HL-60 (cell line): Measurements from ENCODE around the gene DCAF11.

Experiments used
- GABPA ChIP-seq: IDR thresholded peaks from 2 replicates; pipeline ENCODE4 v1.6.1; 2012; ENCODE audit warnings: low read depth
- POLR2AphosphoS5 ChIP-seq: IDR thresholded peaks from 2 replicates; pipeline ENCODE4 v1.6.1; 2012; ENCODE audit warnings: low read depth
- REST ChIP-seq: IDR thresholded peaks from 2 replicates; pipeline ENCODE4 v1.6.1; 2012; ENCODE audit warnings: low read depth; ENCODE audit not compliant: insufficient replicate concordance
- TF ChIP-seq, protein P1 (sequence below): IDR thresholded peaks from one replicate; pipeline ENCODE4 v1.5.1; 2011; ENCODE audit warnings: low read length, control low read depth, inconsistent platforms; ENCODE audit not compliant: insufficient read depth

GRCh38 chr14:24139272-24139934 is 24.8 kb downstream of the DCAF11 start:
- TF ChIP-seq POLR2AphosphoS5, result no peak
- TF ChIP-seq, protein P1, sequence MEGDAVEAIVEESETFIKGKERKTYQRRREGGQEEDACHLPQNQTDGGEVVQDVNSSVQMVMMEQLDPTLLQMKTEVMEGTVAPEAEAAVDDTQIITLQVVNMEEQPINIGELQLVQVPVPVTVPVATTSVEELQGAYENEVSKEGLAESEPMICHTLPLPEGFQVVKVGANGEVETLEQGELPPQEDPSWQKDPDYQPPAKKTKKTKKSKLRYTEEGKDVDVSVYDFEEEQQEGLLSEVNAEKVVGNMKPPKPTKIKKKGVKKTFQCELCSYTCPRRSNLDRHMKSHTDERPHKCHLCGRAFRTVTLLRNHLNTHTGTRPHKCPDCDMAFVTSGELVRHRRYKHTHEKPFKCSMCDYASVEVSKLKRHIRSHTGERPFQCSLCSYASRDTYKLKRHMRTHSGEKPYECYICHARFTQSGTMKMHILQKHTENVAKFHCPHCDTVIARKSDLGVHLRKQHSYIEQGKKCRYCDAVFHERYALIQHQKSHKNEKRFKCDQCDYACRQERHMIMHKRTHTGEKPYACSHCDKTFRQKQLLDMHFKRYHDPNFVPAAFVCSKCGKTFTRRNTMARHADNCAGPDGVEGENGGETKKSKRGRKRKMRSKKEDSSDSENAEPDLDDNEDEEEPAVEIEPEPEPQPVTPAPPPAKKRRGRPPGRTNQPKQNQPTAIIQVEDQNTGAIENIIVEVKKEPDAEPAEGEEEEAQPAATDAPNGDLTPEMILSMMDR, result no peak
- TF ChIP-seq GABPA, result no peak
- TF ChIP-seq REST, result no peak
